ENCODE measurements around the gene RFC3. TPM values are rescaled to one million over a fixed set of nuclear protein-coding genes. Genes with fewer than 3 reads are reported as not detected.
A peak's percentile ranks its signal among the peaks of the same experiment; 100 is the strongest.

The RFC3 gene
- total and polyA plus RNA-seq, 2 of the 13 experiments (the other 11 are each of a cell fraction or from before 2014, with no cell fraction given): 16.0 to 55.7 TPM

- no peak for TF ChIP-seq ZIK1 (CRISPR knock-in tag; IDR thresholded peaks at IDR 0.05; ENCODE audit: borderline replicate concordance, low read depth)
- TF ChIP-seq USF2 (IDR thresholded peaks at IDR 0.05; ENCODE audit: low read depth, low read length): no peak
- no peak for TF ChIP-seq USF2 (CRISPR knock-in tag; IDR thresholded peaks at IDR 0.05; ENCODE audit: borderline replicate concordance)
- TF ChIP-seq HNRNPUL1 (IDR thresholded peaks at IDR 0.05; ENCODE audit: low read depth, low read length): no peak
- TF ChIP-seq NONO (IDR thresholded peaks at IDR 0.05): no peak
- no peak for TF ChIP-seq NONO (CRISPR knock-in tag; conservative IDR thresholded peaks at IDR 0.05)
- no peak for TF ChIP-seq CREBL2 (CRISPR knock-in tag; IDR thresholded peaks at IDR 0.05; ENCODE audit: borderline replicate concordance)
- TF ChIP-seq ZFP82 (CRISPR knock-in tag; IDR thresholded peaks at IDR 0.05; ENCODE audit: borderline replicate concordance): no peak
- peak; percentile 66; the same call in 1 of the 2 replicates for TF ChIP-seq FOXO1 (CRISPR knock-in tag; IDR thresholded peaks at IDR 0.05)
- no peak for TF ChIP-seq ZNF460 (CRISPR knock-in tag; IDR thresholded peaks at IDR 0.05; ENCODE audit: borderline replicate concordance)
- TF ChIP-seq THAP11 (CRISPR knock-in tag; IDR thresholded peaks at IDR 0.05): no peak
- no peak for TF ChIP-seq MYNN (CRISPR knock-in tag; IDR thresholded peaks at IDR 0.05; ENCODE audit: low read depth)
- TF ChIP-seq CEBPG (CRISPR knock-in tag; IDR thresholded peaks at IDR 0.05): peak; percentile 89
- no peak for TF ChIP-seq E2F5 (CRISPR knock-in tag; conservative IDR thresholded peaks at IDR 0.05)
- no peak for TF ChIP-seq ZNF101 (CRISPR knock-in tag; IDR thresholded peaks at IDR 0.05; ENCODE audit: borderline replicate concordance, low read depth)
- no peak for TF ChIP-seq ZNF639 (CRISPR knock-in tag; conservative IDR thresholded peaks at IDR 0.05)
- TF ChIP-seq NFYC (CRISPR knock-in tag; IDR thresholded peaks at IDR 0.05): no peak
- TF ChIP-seq ZNF691 (CRISPR knock-in tag; IDR thresholded peaks at IDR 0.05; ENCODE audit: borderline replicate concordance, low read depth): no peak
- TF ChIP-seq CSRNP1 (CRISPR knock-in tag; IDR thresholded peaks at IDR 0.05): no peak
- TF ChIP-seq ZXDC (CRISPR knock-in tag; IDR thresholded peaks at IDR 0.05): no peak
- no peak for TF ChIP-seq ZNF251 (CRISPR knock-in tag; IDR thresholded peaks at IDR 0.05)
- no peak for TF ChIP-seq ZNF230 (CRISPR knock-in tag; IDR thresholded peaks at IDR 0.05)
Observed at GRCh38 chr13:33872005-33872351, 54.0 kb downstream of the RFC3 start (continued).
